Omental fat pad (tissue), 4 donors: ENCODE results near the gene TTLL11. TPM values are rescaled to one million over a fixed set of nuclear protein-coding genes. Genes with fewer than 3 reads are reported as not detected.
"Not testable (repeated sequence)": the region's sequence is repeated elsewhere in the genome, so short reads cannot be mapped to it uniquely, and the experiment has no call there.

Source experiments
- ATAC-seq: fragments of 150-250 bp; one replicate; pipeline ENCODE4 v1.9.1; 2016; ENCODE audit warnings: mild to moderate bottlenecking, moderate library complexity; ENCODE audit not compliant: low FRiP score
- DNase-seq: peaks from one replicate; pipeline ENCODE4 v3.0.0-alpha.2; 2019; ENCODE audit warnings: low spot score
- CTCF ChIP-seq, 3 donors: fragments of 450-650 bp; IDR thresholded peaks; one replicate each; pipeline ENCODE4 v1.5.1; 2016 to 2017; ENCODE audit warnings: antibody characterized with exemption in 3 of 3, mild to moderate bottlenecking in 3 of 3, moderate library complexity in 2 of 3
- total RNA-seq, 4 donors: library from RNA; depleted of rRNA; stranded (reverse); fragments of >200 nt; gene quantifications; one replicate each; pipeline ENCODE4 v1.1.0, GENCODE V29; 2016

The TTLL11 gene
- total RNA-seq, 4 donors from 2014 or later, result 7.0 to 16.0 (median 10.2) TPM

GRCh38 chr9:121807069-121807822, 285.9 kb downstream of the TTLL11 start:
- DNase-seq, result no peak
- no peak for TF ChIP-seq CTCF (IDR thresholded peaks at IDR 0.05)
- no peak for ATAC-seq

GRCh38 chr9:121802753-121803152, 290.4 kb downstream of the TTLL11 start:
- DNase-seq (no peak), ATAC-seq (no peak)
- no peak for TF ChIP-seq CTCF (IDR thresholded peaks at IDR 0.05)

GRCh38 chr9:121801579-121801978, 291.5 kb downstream of the TTLL11 start:
- DNase-seq (no peak), ATAC-seq (no peak)
- TF ChIP-seq CTCF (IDR thresholded peaks at IDR 0.05), result no peak

- ATAC-seq, result no peak
- no peak for DNase-seq
- no peak for TF ChIP-seq CTCF (IDR thresholded peaks at IDR 0.05)
Measured at GRCh38 chr9:121800376-121800775, 292.7 kb downstream of the TTLL11 start.

- TF ChIP-seq CTCF (IDR thresholded peaks at IDR 0.05), result no peak
- no peak for DNase-seq
- no peak for ATAC-seq
Measured at GRCh38 chr9:121798941-121799340, 294.2 kb downstream of the TTLL11 start.

GRCh38 chr9:121797081-121797480, 296.0 kb downstream of the TTLL11 start:
- DNase-seq (no peak), ATAC-seq (no peak)
- no peak for TF ChIP-seq CTCF (IDR thresholded peaks at IDR 0.05)

GRCh38 chr9:121794334-121794733, 298.8 kb downstream of the TTLL11 start:
- DNase-seq, ATAC-seq: not testable (repeated sequence)

GRCh38 chr9:121792476-121792875, 300.6 kb downstream of the TTLL11 start:
- not testable (repeated sequence) for DNase-seq, ATAC-seq
